K562 (cell line): ENCODE results near the gene ELOVL1. TPM values are rescaled to one million over a fixed set of nuclear protein-coding genes. Genes with fewer than 3 reads are reported as not detected.

Experiments
- ARNT ChIP-seq, 2 experiments: fragments of 450-650 bp; IDR thresholded peaks; 2 replicates each; pipeline ENCODE4 v1.6.1; 2016; ENCODE audit warnings: mild to moderate bottlenecking in 1 of 2
- ELF2 ChIP-seq: fragments of 250-450 bp; sonication (Bioruptor Pico); IDR thresholded peaks from 2 replicates; pipeline ENCODE4 v1.5.0; 2021; ENCODE audit warnings: mild to moderate bottlenecking
- GATA2 ChIP-seq: sonication (generic); formaldehyde crosslinking; IDR thresholded peaks from 2 replicates; pipeline ENCODE4 v1.4.0; 2020; ENCODE audit warnings: mild to moderate bottlenecking, missing genetic modification reagents
- HCFC1 ChIP-seq: IDR thresholded peaks from 2 replicates; pipeline ENCODE4 v1.6.1; 2012; ENCODE audit warnings: low read depth, low read length, improper control_type of control experiment
- HDAC6 ChIP-seq: IDR thresholded peaks from 2 replicates; pipeline ENCODE4 v1.6.1; 2012; ENCODE audit warnings: low read depth, mild to moderate bottlenecking, control low read depth, inconsistent platforms, low read length, moderate library complexity
- HMG20A ChIP-seq: fragments of 450-650 bp; formaldehyde crosslinking; conservative IDR thresholded peaks from 2 replicates; pipeline ENCODE4 v1.4.0; 2020; ENCODE audit warnings: mild to moderate bottlenecking, mixed read lengths
- JUNB ChIP-seq: fragments of 450-650 bp; formaldehyde crosslinking; conservative IDR thresholded peaks from 2 replicates; pipeline ENCODE4 v1.4.0; 2020; ENCODE audit warnings: mild to moderate bottlenecking
- MAZ ChIP-seq, 2 experiments: fragments of 450-650 bp in 1 of 2; sonication (generic) in 1 of 2; formaldehyde crosslinking; IDR thresholded peaks in 1 of 2; conservative IDR thresholded peaks in 1 of 2; 2 replicates each; pipeline versions ENCODE4 v1.4.0 to v1.5.0; 2020; ENCODE audit warnings: mild to moderate bottlenecking in 1 of 2, missing genetic modification reagents in 1 of 2
- NFIC ChIP-seq: fragments of 450-650 bp; IDR thresholded peaks from 2 replicates; pipeline ENCODE4 v1.6.1; 2017; ENCODE audit warnings: mild to moderate bottlenecking, inconsistent platforms
- NFXL1 ChIP-seq: fragments of 450-650 bp; formaldehyde crosslinking; IDR thresholded peaks from 2 replicates; pipeline ENCODE4 v1.4.0; 2021; ENCODE audit warnings: mild to moderate bottlenecking
- PRPF4 ChIP-seq: fragments of 200-400 bp; formaldehyde crosslinking; IDR thresholded peaks from one replicate; pipeline ENCODE4 v1.6.1; 2017; ENCODE audit warnings: low read length, low read depth, mild to moderate bottlenecking; ENCODE audit not compliant: insufficient read depth, poor library complexity, severe bottlenecking
- SMAD4 ChIP-seq: fragments of 250-450 bp; sonication (Bioruptor Pico); conservative IDR thresholded peaks from 2 replicates; pipeline ENCODE4 v1.8.0; 2021; ENCODE audit warnings: inconsistent platforms, mild to moderate bottlenecking, moderate library complexity
- XRCC3 ChIP-seq: fragments of 450-650 bp; IDR thresholded peaks from 2 replicates; pipeline ENCODE4 v1.6.1; 2017; ENCODE audit warnings: mild to moderate bottlenecking, moderate library complexity
- ZNF12 ChIP-seq: sonication (generic); formaldehyde crosslinking; IDR thresholded peaks from 2 replicates; pipeline ENCODE4 v1.4.0; 2020; ENCODE audit warnings: mild to moderate bottlenecking, missing genetic modification reagents
- ZNF232 ChIP-seq: sonication (generic); formaldehyde crosslinking; IDR thresholded peaks from 2 replicates; pipeline ENCODE4 v1.8.0; 2022; ENCODE audit warnings: mild to moderate bottlenecking, missing genetic modification reagents
- ZNF263 ChIP-seq: sonication (generic); formaldehyde crosslinking; IDR thresholded peaks from 2 replicates; pipeline ENCODE4 v1.8.0; 2022; ENCODE audit warnings: mild to moderate bottlenecking, missing genetic modification reagents, borderline replicate concordance
- ZNF316 ChIP-seq: fragments of 450-650 bp; IDR thresholded peaks from 2 replicates; pipeline ENCODE4 v1.6.1; 2016
- ZNF699 ChIP-seq: fragments of 250-450 bp; sonication (Bioruptor Pico); IDR thresholded peaks from 2 replicates; pipeline ENCODE4 v1.8.0; 2021; ENCODE audit warnings: mild to moderate bottlenecking, moderate library complexity; ENCODE audit not compliant: insufficient replicate concordance
- polyA plus RNA-seq, 8 experiments: library from polyadenylated mRNA; depleted of rRNA in 4 of 8; stranded (reverse) in 5 of 8; unstranded in 3 of 8; fragments of >200 nt; fragmentation: Nextera tagmentation in 2 of 8; fragmentation: Illumina TruSeq in 1 of 8; extraction: Ambion mirVana in 2 of 8; extraction: Trizol in 1 of 8; gene quantifications; 2 replicates each; pipeline versions ENCODE4 v1.2.1 to v1.2.3, GENCODE V29; 2011 to 2014; ENCODE audit warnings: inconsistent platforms in 1 of 8, missing spikeins in 1 of 8
- total RNA-seq, 7 experiments: library from RNA; depleted of rRNA in 6 of 7; stranded (reverse); fragments of >200 nt in 6 of 7; fragmentation: Illumina TruSeq in 2 of 7; extraction: Trizol in 2 of 7; gene quantifications; 2 replicates each; pipeline versions ENCODE4 v1.2.1 to v1.2.3, GENCODE V29; 2011 to 2021; ENCODE audit warnings: low replicate concordance in 1 of 7
- TF ChIP-seq, protein P1 (sequence below): fragments of 450-650 bp; formaldehyde crosslinking; IDR thresholded peaks from 2 replicates; pipeline ENCODE4 v1.4.0; 2020; ENCODE audit warnings: mild to moderate bottlenecking, moderate library complexity
- TF ChIP-seq, protein P2 (sequence below), 2 experiments: fragments of 250-450 bp in 1 of 2; fragments of 450-650 bp in 1 of 2; sonication (Bioruptor Pico) in 1 of 2; IDR thresholded peaks; 2 replicates each; pipeline versions ENCODE4 v1.6.1 to v1.8.0; 2016 to 2021; ENCODE audit warnings: mild to moderate bottlenecking in 2 of 2, moderate library complexity in 2 of 2, missing compliant biosample characterization in 1 of 2, missing genetic modification characterization in 1 of 2
- TF ChIP-seq, protein P3 (sequence below): IDR thresholded peaks from 3 replicates; pipeline ENCODE4 v1.6.1; 2011; ENCODE audit warnings: borderline replicate concordance, mild to moderate bottlenecking, moderate library complexity; ENCODE audit not compliant: insufficient read length; ENCODE audit errors: extremely low read depth
- TF ChIP-seq, protein P4 (sequence below): fragments of 250-450 bp; sonication (Bioruptor Pico); IDR thresholded peaks from 2 replicates; pipeline ENCODE4 v1.5.0; 2021

Gene ELOVL1
- total and polyA plus RNA-seq, 9 of the 15 experiments (the other 6 are each of a cell fraction or from before 2014, with no cell fraction given): 51.0 to 157 (median 70.3) TPM

DNA sequence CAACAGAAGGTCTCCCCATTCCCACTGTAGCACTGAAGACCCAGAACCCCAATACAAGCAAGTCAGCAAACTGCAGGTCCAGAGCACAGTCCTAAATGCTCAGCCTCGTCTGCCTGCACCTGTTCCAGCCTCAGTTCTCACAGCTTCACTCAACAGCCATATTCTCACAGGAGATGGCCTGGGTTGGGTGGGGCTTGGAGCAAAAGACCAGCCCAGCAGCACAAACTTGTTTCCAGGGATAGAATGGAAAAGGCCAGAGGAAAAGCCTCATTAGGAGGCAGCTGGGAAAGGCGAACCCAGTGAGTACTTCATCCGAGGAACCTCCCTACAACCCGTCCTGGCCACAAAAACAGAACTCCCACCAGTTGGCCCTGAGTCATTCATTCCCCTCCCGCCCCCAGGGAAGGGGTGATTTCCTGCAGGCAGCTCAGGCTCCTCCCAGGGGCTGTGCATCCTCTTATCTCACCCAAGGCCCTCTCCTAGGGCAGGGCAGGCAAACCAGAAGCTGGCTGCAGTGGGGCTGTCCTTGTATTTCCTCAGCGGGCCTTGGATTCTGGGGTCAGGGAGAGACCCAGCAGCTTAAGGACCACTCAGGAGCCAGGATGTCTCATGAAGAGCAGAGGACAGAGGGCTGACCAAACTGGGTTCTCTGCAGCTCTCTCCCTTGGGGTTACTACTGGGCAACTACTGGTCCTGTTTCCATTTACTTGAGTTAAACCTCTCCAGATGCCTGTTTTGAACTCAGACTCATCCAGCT, 37.6 kb downstream of the ELOVL1 start (continued):
- TF ChIP-seq, protein P1, sequence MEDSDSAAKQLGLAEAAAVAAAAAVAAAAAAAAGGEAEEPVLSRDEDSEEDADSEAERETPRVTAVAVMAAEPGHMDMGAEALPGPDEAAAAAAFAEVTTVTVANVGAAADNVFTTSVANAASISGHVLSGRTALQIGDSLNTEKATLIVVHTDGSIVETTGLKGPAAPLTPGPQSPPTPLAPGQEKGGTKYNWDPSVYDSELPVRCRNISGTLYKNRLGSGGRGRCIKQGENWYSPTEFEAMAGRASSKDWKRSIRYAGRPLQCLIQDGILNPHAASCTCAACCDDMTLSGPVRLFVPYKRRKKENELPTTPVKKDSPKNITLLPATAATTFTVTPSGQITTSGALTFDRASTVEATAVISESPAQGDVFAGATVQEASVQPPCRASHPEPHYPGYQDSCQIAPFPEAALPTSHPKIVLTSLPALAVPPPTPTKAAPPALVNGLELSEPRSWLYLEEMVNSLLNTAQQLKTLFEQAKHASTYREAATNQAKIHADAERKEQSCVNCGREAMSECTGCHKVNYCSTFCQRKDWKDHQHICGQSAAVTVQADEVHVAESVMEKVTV (CRISPR knock-in tag): no peak
- TF ChIP-seq NFXL1 (CRISPR knock-in tag) (no peak), ZNF699 (CRISPR knock-in tag) (no peak), XRCC3 (no peak), JUNB (CRISPR knock-in tag) (no peak), ZNF316 (peak; percentile 60), PRPF4 (no peak), SMAD4 (CRISPR knock-in tag) (no peak; the same call in none of the 2 replicates), HCFC1 (no peak), ZNF232 (CRISPR knock-in tag) (no peak), ELF2 (no peak), HMG20A (CRISPR knock-in tag) (no peak), ZNF263 (CRISPR knock-in tag) (peak; percentile 82; the same call in 1 of the 2 replicates), MAZ (CRISPR knock-in tag; conservative IDR thresholded peaks at IDR 0.05 in 1 of 2, IDR thresholded peaks at IDR 0.05 in 1 of 2) (peak; percentile 84 to 96), ARNT (IDR thresholded peaks at IDR 0.05) (0 out of 4 replicates have a peak, but pooled peaks of 1 of the 2 experiments have one; percentile 14), NFIC (peak; percentile 36; the same call in 1 of the 2 replicates), GATA2 (CRISPR knock-in tag) (peak; percentile 65), HDAC6 (no peak), ZNF12 (no peak)
- TF ChIP-seq, protein P2, sequence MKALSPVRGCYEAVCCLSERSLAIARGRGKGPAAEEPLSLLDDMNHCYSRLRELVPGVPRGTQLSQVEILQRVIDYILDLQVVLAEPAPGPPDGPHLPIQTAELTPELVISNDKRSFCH (CRISPR knock-in tag; IDR thresholded peaks at IDR 0.05): no peak
- TF ChIP-seq, protein P2 (tag; IDR thresholded peaks at IDR 0.05): peak; percentile 14; the same call in 1 of the 2 replicates
- TF ChIP-seq, protein P3, sequence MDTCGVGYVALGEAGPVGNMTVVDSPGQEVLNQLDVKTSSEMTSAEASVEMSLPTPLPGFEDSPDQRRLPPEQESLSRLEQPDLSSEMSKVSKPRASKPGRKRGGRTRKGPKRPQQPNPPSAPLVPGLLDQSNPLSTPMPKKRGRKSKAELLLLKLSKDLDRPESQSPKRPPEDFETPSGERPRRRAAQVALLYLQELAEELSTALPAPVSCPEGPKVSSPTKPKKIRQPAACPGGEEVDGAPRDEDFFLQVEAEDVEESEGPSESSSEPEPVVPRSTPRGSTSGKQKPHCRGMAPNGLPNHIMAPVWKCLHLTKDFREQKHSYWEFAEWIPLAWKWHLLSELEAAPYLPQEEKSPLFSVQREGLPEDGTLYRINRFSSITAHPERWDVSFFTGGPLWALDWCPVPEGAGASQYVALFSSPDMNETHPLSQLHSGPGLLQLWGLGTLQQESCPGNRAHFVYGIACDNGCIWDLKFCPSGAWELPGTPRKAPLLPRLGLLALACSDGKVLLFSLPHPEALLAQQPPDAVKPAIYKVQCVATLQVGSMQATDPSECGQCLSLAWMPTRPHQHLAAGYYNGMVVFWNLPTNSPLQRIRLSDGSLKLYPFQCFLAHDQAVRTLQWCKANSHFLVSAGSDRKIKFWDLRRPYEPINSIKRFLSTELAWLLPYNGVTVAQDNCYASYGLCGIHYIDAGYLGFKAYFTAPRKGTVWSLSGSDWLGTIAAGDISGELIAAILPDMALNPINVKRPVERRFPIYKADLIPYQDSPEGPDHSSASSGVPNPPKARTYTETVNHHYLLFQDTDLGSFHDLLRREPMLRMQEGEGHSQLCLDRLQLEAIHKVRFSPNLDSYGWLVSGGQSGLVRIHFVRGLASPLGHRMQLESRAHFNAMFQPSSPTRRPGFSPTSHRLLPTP: no peak
- TF ChIP-seq, protein P4, sequence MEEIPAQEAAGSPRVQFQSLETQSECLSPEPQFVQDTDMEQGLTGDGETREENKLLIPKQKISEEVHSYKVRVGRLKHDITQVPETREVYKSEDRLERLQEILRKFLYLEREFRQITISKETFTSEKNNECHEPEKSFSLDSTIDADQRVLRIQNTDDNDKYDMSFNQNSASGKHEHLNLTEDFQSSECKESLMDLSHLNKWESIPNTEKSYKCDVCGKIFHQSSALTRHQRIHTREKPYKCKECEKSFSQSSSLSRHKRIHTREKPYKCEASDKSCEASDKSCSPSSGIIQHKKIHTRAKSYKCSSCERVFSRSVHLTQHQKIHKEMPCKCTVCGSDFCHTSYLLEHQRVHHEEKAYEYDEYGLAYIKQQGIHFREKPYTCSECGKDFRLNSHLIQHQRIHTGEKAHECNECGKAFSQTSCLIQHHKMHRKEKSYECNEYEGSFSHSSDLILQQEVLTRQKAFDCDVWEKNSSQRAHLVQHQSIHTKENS (CRISPR knock-in tag): no peak
